COLO668 (cell line): Measurements from ENCODE around the gene SYCN.
A peak's percentile ranks its signal among the peaks of the same experiment; 100 is the strongest.

Source experiments
- DNase-seq: peaks from one replicate; lab custom pipeline; 2025; ENCODE audit not compliant: unreplicated experiment; lab: John Stamatoyannopoulos, UW

Gene SYCN

GRCh38 chr19:39196320-39196719 lies 7.7 kb downstream of the SYCN start:
- no peak for DNase-seq

GRCh38 chr19:39195755-39196154 lies 8.3 kb downstream of the SYCN start:
- no peak for DNase-seq

GRCh38 chr19:39194832-39195542 lies 9.1 kb downstream of the SYCN start:
- DNase-seq, result peak; percentile 24

- peak; percentile 7 for DNase-seq
These were observed 10.3 kb downstream of the SYCN start for GRCh38 chr19:39193803-39194202.

GRCh38 chr19:39192846-39193245 lies 11.2 kb downstream of the SYCN start:
- DNase-seq, result no peak

- no peak for DNase-seq
These were observed 13.3 kb downstream of the SYCN start for GRCh38 chr19:39190768-39191167.

GRCh38 chr19:39188960-39189359 lies 15.1 kb downstream of the SYCN start:
- DNase-seq, result no peak

GRCh38 chr19:39187552-39187943 lies 16.5 kb downstream of the SYCN start:
- no peak for DNase-seq

- no peak for DNase-seq
These were observed 17.7 kb downstream of the SYCN start for GRCh38 chr19:39186391-39186790.

GRCh38 chr19:39183104-39183503 lies 21.0 kb downstream of the SYCN start:
- no peak for DNase-seq

- DNase-seq, result no peak
These were observed 21.9 kb downstream of the SYCN start for GRCh38 chr19:39182174-39182505.

- DNase-seq, result peak; percentile 62
These were observed 22.4 kb downstream of the SYCN start for GRCh38 chr19:39181500-39182173.

GRCh38 chr19:39180749-39181148 lies 23.3 kb downstream of the SYCN start:
- no peak for DNase-seq

- no peak for DNase-seq
These were observed 24.3 kb downstream of the SYCN start for GRCh38 chr19:39179754-39180153.

- no peak for DNase-seq
These were observed 25.6 kb downstream of the SYCN start for GRCh38 chr19:39178296-39179006.

GRCh38 chr19:39177736-39178135 lies 26.3 kb downstream of the SYCN start:
- no peak for DNase-seq

GRCh38 chr19:39177110-39177699 lies 26.9 kb downstream of the SYCN start:
- DNase-seq, result no peak

GRCh38 chr19:39175564-39175963 lies 28.5 kb downstream of the SYCN start:
- no peak for DNase-seq

GRCh38 chr19:39174558-39175544 lies 29.2 kb downstream of the SYCN start:
- no peak for DNase-seq

GRCh38 chr19:39174142-39174541 lies 29.9 kb downstream of the SYCN start:
- no peak for DNase-seq
